BE2C (cell line): Measurements from ENCODE around the gene PARP4.
"Not testable (repeated sequence)": the region's sequence is repeated elsewhere in the genome, so short reads cannot be mapped to it uniquely, and the experiment has no call there.

Experiments
- DNase-seq: peaks from one replicate; pipeline ENCODE4 v3.0.0-alpha.2; 2020
- H3K27me3 ChIP-seq: fragments of 250-450 bp; sonication (Bioruptor Pico); 2 replicates; pipeline ENCODE4 v1.5.1; 2020; ENCODE audit warnings: mild to moderate bottlenecking
- H3K36me3 ChIP-seq: fragments of 250-450 bp; sonication (Bioruptor Pico); 2 replicates; pipeline ENCODE4 v1.5.1; 2020; ENCODE audit warnings: mild to moderate bottlenecking
- H3K4me1 ChIP-seq: fragments of 250-450 bp; sonication (Bioruptor Pico); 2 replicates; pipeline ENCODE4 v1.5.1; 2020
- H3K4me3 ChIP-seq: 2 replicates; pipeline ENCODE4 v1.5.1; 2011; ENCODE audit warnings: low read depth, low read length
- H3K9me3 ChIP-seq: fragments of 250-450 bp; sonication (Bioruptor Pico); 2 replicates; pipeline ENCODE4 v1.5.1; 2020
- CTCF ChIP-seq: IDR thresholded peaks from 2 replicates; pipeline ENCODE4 v1.5.1; 2012; ENCODE audit warnings: mild to moderate bottlenecking, low read depth, low read length

Gene PARP4

GRCh38 chr13:24406524-24406923 lies 106.1 kb downstream of the PARP4 start:
- Histone ChIP-seq H3K36me3 (no peaks in the 10 kb centered on the region), H3K4me1 (no peaks in the 10 kb centered on the region), H3K27me3 (no peaks in the 10 kb centered on the region; the same call in 1 of the 2 replicates), H3K4me3 (no peak overlapping the region), H3K9me3 (no peaks in the 10 kb centered on the region)
- no peak for TF ChIP-seq CTCF
- DNase-seq, result no peak

GRCh38 chr13:24396821-24397220 lies 115.8 kb downstream of the PARP4 start:
- H3K9me3 ChIP-seq, result no peaks in the 10 kb centered on the region
- no peak for TF ChIP-seq CTCF
- H3K27me3 ChIP-seq, result no peaks in the 10 kb centered on the region
- no peaks in the 10 kb centered on the region for H3K4me1 ChIP-seq
- no peaks in the 10 kb centered on the region for H3K36me3 ChIP-seq
- DNase-seq, result no peak
- no peak overlapping the region for H3K4me3 ChIP-seq

GRCh38 chr13:24392972-24393371 lies 119.6 kb downstream of the PARP4 start:
- no peak overlapping the region for H3K4me3 ChIP-seq
- H3K4me1 ChIP-seq, result no peaks in the 10 kb centered on the region
- no peaks in the 10 kb centered on the region for H3K36me3 ChIP-seq
- no peaks in the 10 kb centered on the region for H3K27me3 ChIP-seq
- H3K9me3 ChIP-seq, result no peaks in the 10 kb centered on the region
- TF ChIP-seq CTCF, result no peak
- no peak for DNase-seq

GRCh38 chr13:24391771-24392683 lies 120.6 kb downstream of the PARP4 start:
- H3K9me3 ChIP-seq, H3K4me3 ChIP-seq: not testable (repeated sequence)

GRCh38 chr13:24390795-24391194 lies 121.8 kb downstream of the PARP4 start:
- DNase-seq, H3K4me3 ChIP-seq, H3K4me1 ChIP-seq, H3K27me3 ChIP-seq, H3K36me3 ChIP-seq, H3K9me3 ChIP-seq: not testable (repeated sequence)

More at GRCh38 chr13:24391771-24392683, 120.6 kb downstream of the PARP4 start:
- H3K4me1 ChIP-seq, H3K27me3 ChIP-seq, H3K36me3 ChIP-seq, DNase-seq: not testable (repeated sequence)

- no peak for DNase-seq
- TF ChIP-seq CTCF, result no peak
- no peaks in the 10 kb centered on the region for H3K36me3 ChIP-seq
- no peaks in the 10 kb centered on the region for H3K27me3 ChIP-seq
- no peaks in the 10 kb centered on the region for H3K9me3 ChIP-seq
- no peak overlapping the region for H3K4me3 ChIP-seq
- no peaks in the 10 kb centered on the region for H3K4me1 ChIP-seq
These were observed 123.1 kb downstream of the PARP4 start for GRCh38 chr13:24389506-24389905.

- H3K4me3 ChIP-seq, H3K36me3 ChIP-seq, H3K4me1 ChIP-seq, H3K27me3 ChIP-seq, H3K9me3 ChIP-seq, DNase-seq: not testable (repeated sequence)
These were observed 123.8 kb downstream of the PARP4 start for GRCh38 chr13:24388743-24389142.
